Activated CD4-positive, alpha-beta T cell treated with anti-CD3 and anti-CD28 coated beads, Interleukin-2, amount 50 U/mL, for 24 hours (primary cell): ENCODE measurements around the gene MINK1.

Experiments
- DNase-seq, 2 donors: peaks; one replicate each; pipeline ENCODE4 v3.0.0-alpha.2; 2020; ENCODE audit warnings: low read depth in 1 of 2, low spot score in 1 of 2

Gene MINK1

GRCh38 chr17:4932756-4933155, 99.6 kb downstream of the MINK1 start:
- no peak for DNase-seq

- no peak for DNase-seq
These were observed 100.5 kb downstream of the MINK1 start for GRCh38 chr17:4933646-4934045.

- no peak for DNase-seq
These were observed 101.2 kb downstream of the MINK1 start for GRCh38 chr17:4934173-4934979.

GRCh38 chr17:4935650-4936049, 102.5 kb downstream of the MINK1 start:
- DNase-seq = no peak

GRCh38 chr17:4936436-4936835, 103.3 kb downstream of the MINK1 start:
- no peak for DNase-seq

GRCh38 chr17:4937553-4937952, 104.4 kb downstream of the MINK1 start:
- no peak for DNase-seq

GRCh38 chr17:4938069-4938491, 104.9 kb downstream of the MINK1 start:
- no peak for DNase-seq

GRCh38 chr17:4938688-4939545, 105.8 kb downstream of the MINK1 start:
- no peak for DNase-seq

GRCh38 chr17:4939546-4939795, 106.3 kb downstream of the MINK1 start:
- no peak for DNase-seq

GRCh38 chr17:4939796-4940554, 106.8 kb downstream of the MINK1 start, which contains the start of the genes RNF167 and SLC25A11:
Gene RNF167 (plus strand): TSS chr17:4940268. CDS start chr17:4940910, 642 bp downstream.
Gene SLC25A11 (minus strand): TSS chr17:4940046. CDS start chr17:4939910, 136 bp downstream.
- DNase-seq = peak; percentile 80 to 96

GRCh38 chr17:4940555-4941318, 107.6 kb downstream of the MINK1 start:
- no peak for DNase-seq

GRCh38 chr17:4941319-4941610, 108.1 kb downstream of the MINK1 start:
- no peak for DNase-seq

GRCh38 chr17:4942760-4943508, 109.8 kb downstream of the MINK1 start:
- no peak for DNase-seq

GRCh38 chr17:4944163-4944553, 111.0 kb downstream of the MINK1 start:
- DNase-seq = no peak

- peak in 1 of 2 donors; percentile 26 for DNase-seq
These were observed 111.5 kb downstream of the MINK1 start for GRCh38 chr17:4944554-4945175.

- DNase-seq = peak; percentile 72 to 84
These were observed 112.2 kb downstream of the MINK1 start for GRCh38 chr17:4945176-4945943.

GRCh38 chr17:4945944-4946280, 112.8 kb downstream of the MINK1 start:
- DNase-seq = no peak

GRCh38 chr17:4946312-4946976, 113.3 kb downstream of the MINK1 start:
- DNase-seq = no peak

- DNase-seq = peak in 1 of 2 donors; percentile 15
These were observed 113.9 kb downstream of the MINK1 start for GRCh38 chr17:4947010-4947410.
